ENCODE results near the gene MEIS3. TPM values are rescaled to one million over a fixed set of nuclear protein-coding genes. Genes with fewer than 3 reads are reported as not detected.

MEIS3 gene
- total and polyA plus RNA-seq, 7 donors = 0.83 to 2.4 (median 1.6) TPM

GRCh38 chr19:47423203-47423882, 4.0 kb upstream of the MEIS3 start:
- no peak for TF ChIP-seq CTCF (IDR thresholded peaks at IDR 0.05)
- intact Hi-C loops (cut with DNase I) = loop anchor here in 1 of 2 donors (10.0 kb wide), 1 partner anchor 129 kb away; no protein-coding TSS in a partner anchor
- Histone ChIP-seq H3K27ac (no peak overlapping the region), H3K36me3 (ENCODE audit: insufficient read depth in 1 of 2, low read depth in 1 of 2) (no peaks in the 10 kb centered on the region), H3K27me3 (ENCODE audit: insufficient read depth in 3 of 3, low read length in 2 of 3) (peaks cover 0 to 73% (median 32%) of the 10 kb centered on the region in 3 donors), H3K9me3 (no peaks in the 10 kb centered on the region), H3K4me3 (no peak overlapping the region), H3K4me1 (no peaks in the 10 kb centered on the region)
- ATAC-seq (no peak), DNase-seq (no peak)
- 7 to 8% (median 7%) methylated on average over 19 of the region's 19 CpGs for WGBS, 3 donors

GRCh38 chr19:47422417-47423163, 3.3 kb upstream of the MEIS3 start:
- intact Hi-C loops (cut with DNase I) = loop anchor here in 1 of 2 donors (10.0 kb wide), 1 partner anchor 128 kb away; no protein-coding TSS in a partner anchor

GRCh38 chr19:47421844-47422395, 2.6 kb upstream of the MEIS3 start:
- no peak for TF ChIP-seq CTCF (IDR thresholded peaks at IDR 0.05)
- H3K27me3 ChIP-seq (ENCODE audit: insufficient read depth in 3 of 3, low read length in 2 of 3) = peaks cover 0 to 82% (median 39%) of the 10 kb centered on the region in 3 donors
- intact Hi-C loops (cut with DNase I) = loop anchor here in 1 of 2 donors (10.0 kb wide), 1 partner anchor 127 kb away; no protein-coding TSS in a partner anchor

More at GRCh38 chr19:47422417-47423163, 3.3 kb upstream of the MEIS3 start:
- Histone ChIP-seq H3K36me3 (ENCODE audit: insufficient read depth in 1 of 2, low read depth in 1 of 2) (no peaks in the 10 kb centered on the region), H3K27me3 (ENCODE audit: insufficient read depth in 3 of 3, low read length in 2 of 3) (peaks cover 0 to 76% (median 35%) of the 10 kb centered on the region in 3 donors), H3K9me3 (no peaks in the 10 kb centered on the region), H3K27ac (no peak overlapping the region), H3K4me1 (no peaks in the 10 kb centered on the region), H3K4me3 (no peak overlapping the region)
- TF ChIP-seq CTCF (IDR thresholded peaks at IDR 0.05) = no peak
- DNase-seq (no peak), ATAC-seq (no peak)
- WGBS, 3 donors = 0 to 8% (median 0%) methylated on average over 1 of the region's 1 CpG

GRCh38 chr19:47421244-47421786, 2.0 kb upstream of the MEIS3 start:
- WGBS, 3 donors = 5 to 9% (median 5%) methylated on average over 13 to 16 of the region's 16 CpGs

More at GRCh38 chr19:47421844-47422395, 2.6 kb upstream of the MEIS3 start:
- no peaks in the 10 kb centered on the region for H3K4me1 ChIP-seq
- no peaks in the 10 kb centered on the region for H3K9me3 ChIP-seq
- DNase-seq (no peak), ATAC-seq (no peak)
- H3K36me3 ChIP-seq (ENCODE audit: insufficient read depth in 1 of 2, low read depth in 1 of 2) = no peaks in the 10 kb centered on the region
- WGBS, 3 donors = 1 to 2% (median 1%) methylated on average over 22 to 31 of the region's 31 CpGs
- H3K4me3 ChIP-seq = no peak overlapping the region
- no peak overlapping the region for H3K27ac ChIP-seq

More at GRCh38 chr19:47421244-47421786, 2.0 kb upstream of the MEIS3 start:
- peaks cover 0 to 86% (median 44%) of the 10 kb centered on the region in 3 donors for H3K27me3 ChIP-seq (ENCODE audit: insufficient read depth in 3 of 3, low read length in 2 of 3)
- no peak for DNase-seq
- no peak overlapping the region for H3K27ac ChIP-seq
- no peaks in the 10 kb centered on the region for H3K9me3 ChIP-seq
- no peak for TF ChIP-seq CTCF (IDR thresholded peaks at IDR 0.05)
- intact Hi-C loops (cut with DNase I) = loop anchor here in 1 of 2 donors (10.0 kb wide), 1 partner anchor 127 kb away; no protein-coding TSS in a partner anchor
- H3K4me1 ChIP-seq = no peaks in the 10 kb centered on the region
- ATAC-seq = no peak
- H3K36me3 ChIP-seq (ENCODE audit: insufficient read depth in 1 of 2, low read depth in 1 of 2) = no peaks in the 10 kb centered on the region
- no peak overlapping the region for H3K4me3 ChIP-seq
